A673 (cell line): Measurements from ENCODE around the gene SRP19.

Experiments used
- CTCF ChIP-seq: fragments of 300-800, 200-600 bp; sonication (generic); conservative IDR thresholded peaks from 2 replicates; pipeline ENCODE4 v1.5.1; 2017; ENCODE audit warnings: low read depth, mild to moderate bottlenecking, antibody characterized with exemption, low read length, moderate library complexity, mixed read lengths
- EZH2 ChIP-seq: fragments of 200-600 bp; sonication (generic); IDR thresholded peaks from 2 replicates; pipeline ENCODE4 v1.6.1; 2017; ENCODE audit warnings: borderline replicate concordance, low read depth, mild to moderate bottlenecking, mixed read lengths, antibody characterized with exemption, low read length; ENCODE audit not compliant: poor library complexity, severe bottlenecking

DNA sequence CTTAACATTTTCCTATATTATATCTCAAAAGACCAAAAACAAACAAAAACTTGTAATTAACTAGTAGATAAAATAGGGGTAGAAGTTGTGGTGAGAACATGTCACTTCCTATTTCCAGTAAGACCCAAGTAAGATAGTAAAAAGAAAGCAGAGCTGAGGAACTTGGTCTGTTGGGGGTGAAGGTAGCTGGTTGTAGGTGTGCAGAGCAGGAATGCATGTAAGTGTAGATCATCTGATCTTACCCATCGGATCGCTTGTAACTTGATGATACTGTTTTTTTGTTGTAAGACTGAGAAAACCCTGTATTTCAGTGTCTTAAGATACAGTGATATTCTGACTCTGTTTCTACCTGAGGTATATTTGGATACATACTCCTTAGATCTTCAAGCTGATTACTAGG is 5.7 kb downstream of the SRP19 start:
- no peak for TF ChIP-seq EZH2
- TF ChIP-seq CTCF = no peak
